Endothelial cell of umbilical vein (primary cell): ENCODE results near the gene PPP1R3G. TPM values are rescaled to one million over a fixed set of nuclear protein-coding genes. Genes with fewer than 3 reads are reported as not detected.

Experiments
- BruUV-seq: library from RNA; stranded (reverse); fragments of 400-500 nt; replicated peaks from 2 replicates; lab custom pipeline; 2021; lab: Mats Ljungman, UMichigan
- CTCF ChIA-PET: fragments of 300-600, 350-600 bp; sonication (Branson Sonifier 250); formaldehyde crosslinking; loops from one replicate; lab custom pipeline; 2021; ENCODE audit warnings: antibody characterized with exemption, inconsistent platforms; lab: Charles Lee
- POLR2A ChIA-PET: fragments of 300-600, 350-600 bp; sonication (Branson Sonifier 250); formaldehyde crosslinking; loops from one replicate; lab custom pipeline; 2021; ENCODE audit warnings: antibody characterized with exemption, inconsistent platforms; lab: Charles Lee
- DNase-seq: peaks from one replicate; pipeline ENCODE4 v3.0.0-alpha.2; 2011; ENCODE audit warnings: low read depth, low spot score
- FAIRE-seq: peaks from 2 replicates; lab custom pipeline; 2011; peaks lifted over from hg19 to GRCh38; lab: Jason Lieb, UNC
- H2AFZ ChIP-seq: 2 replicates; pipeline ENCODE4 v1.6.0; 2012; ENCODE audit warnings: low read depth, low read length, control low read depth, inconsistent platforms
- H3K27ac ChIP-seq: 2 replicates; pipeline ENCODE4 v1.5.1; 2011; ENCODE audit warnings: low read depth, mild to moderate bottlenecking, control low read depth, low read length, moderate library complexity; ENCODE audit not compliant: insufficient read depth
- H3K27me3 ChIP-seq, 2 experiments: 2 replicates each; pipeline versions ENCODE4 v1.6.0 to v1.6.1; 2011; ENCODE audit warnings: low read length in 2 of 2, mixed read lengths in 1 of 2; ENCODE audit not compliant: control insufficient read depth in 2 of 2, insufficient read depth in 2 of 2
- H3K36me3 ChIP-seq, 2 experiments: 2 replicates in 1 of 2; 3 replicates in 1 of 2; pipeline ENCODE4 v1.5.1; 2011; ENCODE audit warnings: low read length in 2 of 2, mild to moderate bottlenecking in 1 of 2, moderate library complexity in 1 of 2; ENCODE audit not compliant: control insufficient read depth in 2 of 2, insufficient read depth in 2 of 2; ENCODE audit errors: extremely low read depth in 1 of 2
- H3K4me1 ChIP-seq: 3 replicates; pipeline ENCODE4 v1.5.1; 2011; ENCODE audit warnings: mild to moderate bottlenecking, low read length; ENCODE audit not compliant: control insufficient read depth, insufficient read depth; ENCODE audit errors: extremely low read depth
- H3K4me2 ChIP-seq: 2 replicates; pipeline ENCODE4 v1.6.1; 2011; ENCODE audit warnings: low read length, control low read depth, mixed read lengths; ENCODE audit not compliant: insufficient read depth
- H3K4me3 ChIP-seq, 3 experiments: fragments of 200-600 bp in 1 of 3; sonication (generic), shearing (Covaris generic) in 1 of 3; replicated peaks in 1 of 3; 2 replicates each; pipeline ENCODE4 v1.5.1; 2011 to 2016; ENCODE audit warnings: control low read depth in 3 of 3, low read length in 3 of 3, mild to moderate bottlenecking in 2 of 3, inconsistent platforms in 1 of 3, low read depth in 1 of 3, moderate library complexity in 1 of 3; ENCODE audit not compliant: insufficient read depth in 1 of 3
- H3K79me2 ChIP-seq: 2 replicates; pipeline ENCODE4 v1.6.0; 2012; ENCODE audit warnings: low read length, inconsistent platforms; ENCODE audit not compliant: control insufficient read depth, insufficient read depth
- H3K9ac ChIP-seq: replicated peaks from 2 replicates; pipeline ENCODE3; 2011; ENCODE audit warnings: low read length, control low read depth; ENCODE audit not compliant: insufficient read depth; ENCODE audit errors: extremely low read depth
- H3K9me1 ChIP-seq: replicated peaks from 3 replicates; pipeline ENCODE4 v1.6.0; 2011; ENCODE audit warnings: mild to moderate bottlenecking, low read length; ENCODE audit not compliant: control insufficient read depth, insufficient read depth; ENCODE audit errors: extremely low read depth
- H3K9me3 ChIP-seq: replicated peaks from 2 replicates; pipeline ENCODE4 v1.5.1; 2012; ENCODE audit warnings: low read length, inconsistent platforms; ENCODE audit not compliant: control insufficient read depth, insufficient read depth
- H4K20me1 ChIP-seq: replicated peaks from 2 replicates; pipeline ENCODE3; 2011; ENCODE audit warnings: mild to moderate bottlenecking, low read length; ENCODE audit not compliant: control insufficient read depth, insufficient read depth; ENCODE audit errors: extremely low read depth
- CTCF ChIP-seq, 2 donors: IDR thresholded peaks; 1 replicate in 1 of 2; 2 replicates in 1 of 2; pipeline ENCODE4 v1.5.1; 2011; ENCODE audit warnings: low read length in 2 of 2, mild to moderate bottlenecking in 2 of 2, moderate library complexity in 2 of 2, control low read depth in 1 of 2, inconsistent platforms in 1 of 2, low read depth in 1 of 2; ENCODE audit not compliant: insufficient read depth in 1 of 2; ENCODE audit errors: extremely low read depth in 1 of 2
- EZH2 ChIP-seq: IDR thresholded peaks from 2 replicates; pipeline ENCODE4 v1.6.1; 2012; ENCODE audit warnings: borderline replicate concordance, low read depth, mild to moderate bottlenecking, moderate library complexity, low read length, inconsistent platforms; ENCODE audit not compliant: severe bottlenecking
- FOS ChIP-seq: IDR thresholded peaks from 2 replicates; pipeline ENCODE4 v1.6.1; 2011; ENCODE audit warnings: mild to moderate bottlenecking, low read length, moderate library complexity, borderline replicate concordance; ENCODE audit not compliant: insufficient read depth
- GATA2 ChIP-seq: IDR thresholded peaks from 2 replicates; pipeline ENCODE4 v1.7.0; 2011; ENCODE audit warnings: low read depth, mild to moderate bottlenecking, moderate library complexity, mixed read lengths, low read length; ENCODE audit not compliant: insufficient read length, insufficient read depth
- JUN ChIP-seq: IDR thresholded peaks from 2 replicates; pipeline ENCODE4 v1.6.1; 2011; ENCODE audit warnings: borderline replicate concordance, low read depth; ENCODE audit not compliant: insufficient read length, insufficient read depth
- MAX ChIP-seq: IDR thresholded peaks from 2 replicates; pipeline ENCODE4 v1.6.1; 2011; ENCODE audit not compliant: insufficient read depth, insufficient read length
- MYC ChIP-seq: IDR thresholded peaks from one replicate; pipeline ENCODE4 v1.6.1; 2011; ENCODE audit warnings: mild to moderate bottlenecking, low read depth, low read length
- POLR2A ChIP-seq: IDR thresholded peaks from 2 replicates; pipeline ENCODE4 v1.6.1; 2012; ENCODE audit warnings: low read depth, mild to moderate bottlenecking, control low read depth, low read length
- POLR2AphosphoS5 ChIP-seq: IDR thresholded peaks from 2 replicates; pipeline ENCODE4 v1.6.1; 2012; ENCODE audit warnings: low read depth, mild to moderate bottlenecking, control low read depth, low read length, moderate library complexity; ENCODE audit not compliant: insufficient read depth
- dilution Hi-C: fragments of 300-500 bp; cut with MboI; formaldehyde crosslinking; loops from one replicate; pipeline ENCODE4 v1.15.0; 2019; ENCODE audit warnings: low sequenced_read_pairs; ENCODE audit not compliant: extremely low pct_ligation_motif_present
- intact Hi-C: fragments of 100-400 bp; cut with micrococcal nuclease; formaldehyde crosslinking; loops from one replicate; pipeline ENCODE4 v1.10.0; 2022
- polyA plus RNA-seq, 4 experiments: library from polyadenylated mRNA; depleted of rRNA in 3 of 4; stranded (reverse) in 3 of 4; unstranded in 1 of 4; fragments of >200 nt; gene quantifications; 2 replicates each; pipeline versions ENCODE4 v1.2.1 to v1.2.3, GENCODE V29; 2011 to 2012; ENCODE audit warnings: missing spikeins in 1 of 4
- total RNA-seq: library from RNA; stranded (reverse); gene quantifications from 2 replicates; pipeline ENCODE4 v1.2.3, GENCODE V29; 2021

The PPP1R3G gene
- total and polyA plus RNA-seq, 2 donors (not counting 3 experiments of a cell fraction or from before 2014, with no cell fraction given) = 0.04 to 0.09 TPM

GRCh38 chr6:5098501-5099270, 13.5 kb downstream of the PPP1R3G start:
- no peaks in the 10 kb centered on the region for H4K20me1 ChIP-seq
- H3K36me3 ChIP-seq = no peaks in the 10 kb centered on the region
- H3K27ac ChIP-seq = no peak overlapping the region
- ChIA-PET POLR2A (no interaction called here), CTCF (no interaction called here)
- no peak overlapping the region for H2AFZ ChIP-seq
- no peaks in the 10 kb centered on the region for H3K79me2 ChIP-seq
- no peak overlapping the region for H3K4me3 ChIP-seq
- no peaks in the 10 kb centered on the region for H3K9me3 ChIP-seq
- no peaks in the 10 kb centered on the region for H3K4me1 ChIP-seq
- intact Hi-C loops = no loop called here
- no peak for TF ChIP-seq MAX
- TF ChIP-seq FOS = no peak
- TF ChIP-seq MYC = no peak
- TF ChIP-seq POLR2AphosphoS5 = no peak
- no peak for TF ChIP-seq GATA2
- no peak for TF ChIP-seq EZH2
- no peak for TF ChIP-seq JUN
- no peak for TF ChIP-seq POLR2A
- TF ChIP-seq CTCF (IDR thresholded peaks at IDR 0.05; ENCODE audit: extremely low read depth in 1 of 2, insufficient read depth in 1 of 2, low read depth in 1 of 2, low read length in 2 of 2) = no peak
- H3K9me1 ChIP-seq = no peaks in the 10 kb centered on the region
- no TSS peak for BruUV-seq
- DNase-seq (no peak), FAIRE-seq (no peak)
- dilution Hi-C loops = no loop called here
- no peaks in the 10 kb centered on the region for H3K27me3 ChIP-seq
- no peak overlapping the region for H3K9ac ChIP-seq
- no peak overlapping the region for H3K4me2 ChIP-seq
